HG02970 (cell line): ENCODE results near the gene FN3KRP.

ENCODE experiments used
- ATAC-seq: cut with Tn5 transposase; IDR thresholded peaks from one replicate; pipeline ENCODE4 v1.9.1; 2021; ENCODE audit warnings: mild to moderate bottlenecking, moderate library complexity, moderate number of reproducible peaks; ENCODE audit not compliant: unreplicated experiment, low FRiP score

FN3KRP gene

GRCh38 chr17:82703935-82704865 is 12.3 kb upstream of the FN3KRP start:
- ATAC-seq = no peak

DNA sequence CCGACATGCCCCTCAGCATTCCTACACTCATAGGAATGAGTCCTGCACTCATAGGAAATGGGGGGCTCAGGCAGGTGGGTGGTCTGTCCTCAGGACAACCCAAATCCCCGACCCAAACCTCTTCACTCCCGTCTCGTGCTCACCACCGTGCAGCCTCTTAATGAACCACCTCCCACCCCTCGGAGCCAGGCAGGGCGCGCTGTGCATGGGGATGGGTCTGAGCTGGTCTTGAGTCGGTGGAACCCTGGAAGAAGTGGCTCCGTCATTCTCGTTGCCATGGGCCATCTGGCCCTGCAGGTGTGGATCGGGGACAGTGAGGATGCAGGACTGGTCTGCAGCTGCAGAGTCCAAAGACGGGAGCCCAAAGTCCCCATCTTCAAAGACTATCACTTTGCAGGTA is 11.6 kb upstream of the FN3KRP start:
- ATAC-seq = no peak

DNA sequence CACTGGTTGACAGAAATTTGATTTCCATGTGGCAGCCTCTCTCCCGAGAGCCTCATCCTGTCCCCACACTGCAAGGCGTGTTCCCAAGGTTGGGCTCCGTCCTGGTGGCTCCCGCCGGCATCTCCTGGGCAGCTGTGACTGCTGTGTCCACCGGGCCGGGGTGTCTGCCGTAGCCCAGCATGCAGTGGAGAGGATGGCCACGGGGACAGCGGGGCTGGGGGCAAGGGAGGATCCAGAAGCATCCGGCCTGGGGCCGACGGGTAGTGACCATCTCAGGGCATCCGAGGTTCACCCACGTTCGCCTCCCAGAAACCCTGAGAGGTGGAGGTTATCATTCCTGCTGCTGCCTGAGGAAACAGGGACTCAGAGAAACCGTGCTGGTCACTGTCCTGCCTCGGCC is 10.8 kb upstream of the FN3KRP start:
- ATAC-seq = no peak

GRCh38 chr17:82709024-82709675 is 7.4 kb upstream of the FN3KRP start:
- ATAC-seq = no peak

- ATAC-seq = no peak
These were observed 6.6 kb upstream of the FN3KRP start for GRCh38 chr17:82709676-82710498.

GRCh38 chr17:82710499-82711232 is 5.8 kb upstream of the FN3KRP start:
- ATAC-seq = no peak

GRCh38 chr17:82713071-82713723 is 3.3 kb upstream of the FN3KRP start:
- no peak for ATAC-seq

GRCh38 chr17:82718986-82719685 is 2.6 kb downstream of the FN3KRP start:
- no peak for ATAC-seq

DNA sequence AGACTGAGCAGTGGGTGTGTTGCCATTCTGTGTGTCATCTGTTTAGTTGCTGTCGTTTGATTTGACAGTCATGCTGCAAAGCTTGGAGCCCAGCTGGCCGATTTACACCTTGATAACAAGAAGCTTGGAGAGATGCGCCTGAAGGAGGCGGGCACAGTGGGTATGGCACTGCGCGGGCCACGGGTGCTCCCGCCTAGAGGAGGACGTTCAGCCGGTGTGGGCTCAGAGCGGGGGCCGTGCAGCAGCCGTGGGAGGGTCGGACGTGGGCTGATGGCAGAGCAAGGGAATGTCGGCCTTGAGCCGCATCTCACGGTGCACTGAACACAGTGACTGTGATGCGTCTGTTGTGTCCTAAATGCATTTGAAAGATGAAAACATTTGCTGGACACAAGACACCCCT is 3.7 kb downstream of the FN3KRP start:
- ATAC-seq = no peak

DNA sequence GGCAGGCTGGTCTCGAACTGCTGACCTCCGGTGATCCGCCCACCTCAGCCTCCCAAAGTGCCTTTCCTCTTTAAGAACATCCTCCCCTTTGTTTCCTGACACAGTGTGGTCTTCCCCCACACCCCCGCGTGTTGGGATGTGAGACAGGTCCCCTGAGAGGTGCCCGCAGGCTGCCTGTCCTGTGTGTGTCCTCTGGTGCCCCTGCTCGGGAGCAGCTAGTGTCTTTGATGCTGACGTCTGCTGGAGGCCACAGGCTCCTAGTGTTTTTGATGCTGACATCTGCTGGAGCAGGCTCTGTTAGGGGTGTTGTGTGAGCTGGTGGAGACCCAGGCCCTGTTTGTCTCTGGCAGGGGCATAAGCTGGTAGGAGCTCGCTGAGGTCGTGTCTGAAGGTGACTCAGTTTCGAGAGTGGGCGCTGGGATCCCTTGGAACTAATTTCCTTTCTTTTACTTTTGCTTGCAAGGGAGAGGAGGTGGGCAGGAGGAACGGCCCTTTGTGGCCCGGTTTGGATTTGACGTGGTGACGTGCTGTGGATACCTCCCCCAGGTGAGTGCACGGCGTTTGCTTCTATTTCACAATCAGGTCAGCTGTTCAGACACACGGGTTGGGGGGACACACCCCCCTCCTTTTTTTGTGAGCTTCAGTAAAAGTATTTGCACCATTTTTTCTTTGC is 6.0 kb downstream of the FN3KRP start:
- no peak for ATAC-seq

- ATAC-seq = no peak
These were observed 6.8 kb downstream of the FN3KRP start for GRCh38 chr17:82723169-82723807.

DNA sequence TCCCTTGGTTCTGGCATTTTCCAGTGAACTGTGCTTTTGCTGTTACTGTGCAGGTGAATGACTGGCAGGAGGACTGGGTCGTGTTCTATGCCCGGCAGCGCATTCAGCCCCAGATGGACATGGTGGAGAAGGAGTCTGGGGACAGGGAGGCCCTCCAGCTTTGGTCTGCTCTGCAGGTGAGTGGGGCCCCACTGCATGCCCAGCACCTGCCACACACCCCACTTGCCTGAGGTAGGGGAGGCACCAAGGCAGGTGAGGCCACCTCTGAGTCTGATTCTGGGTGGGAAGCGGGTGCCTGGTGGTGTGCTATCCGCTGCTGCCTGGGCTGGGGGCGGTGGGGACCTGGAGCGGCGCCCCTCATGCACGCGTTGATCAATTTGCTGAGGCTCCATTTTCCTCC is 9.9 kb downstream of the FN3KRP start:
- no peak for ATAC-seq

GRCh38 chr17:82729479-82730260 is 13.2 kb downstream of the FN3KRP start:
- ATAC-seq = no peak

DNA sequence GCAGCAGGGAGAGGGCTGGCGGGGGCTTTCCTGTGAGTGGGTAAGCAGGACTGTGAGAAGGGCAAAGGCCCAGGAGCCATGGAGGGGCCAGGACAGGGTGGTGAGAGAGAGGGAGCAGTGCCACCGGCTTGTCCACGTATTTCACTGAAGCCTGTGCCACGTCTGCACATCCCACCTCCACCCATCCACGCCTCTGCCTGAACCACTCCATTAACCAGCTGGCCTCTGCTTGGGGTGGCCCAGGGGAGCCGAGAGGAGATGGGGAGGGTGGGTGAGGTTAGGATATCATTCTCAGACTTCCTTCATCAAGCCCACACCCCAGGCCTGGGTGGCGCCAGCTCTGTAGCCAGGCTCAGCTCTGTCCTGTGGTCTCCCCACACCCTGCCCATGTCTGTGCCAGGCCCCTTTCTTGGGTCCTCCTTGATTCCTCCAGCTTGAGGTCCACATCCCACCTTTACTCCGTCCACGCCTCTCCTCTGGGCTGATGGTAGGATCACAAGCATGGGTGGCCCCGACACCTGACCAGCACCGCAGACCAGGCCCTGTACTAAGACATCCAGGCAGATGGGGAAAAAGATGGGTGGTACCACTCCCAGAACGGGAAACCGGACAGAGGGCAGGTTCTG is 15.7 kb downstream of the FN3KRP start:
- no peak for ATAC-seq

GRCh38 chr17:82734987-82735866 is 18.7 kb downstream of the FN3KRP start, which contains the start of gene FN3K:
FN3K (plus strand) TSS chr17:82735615; CDS start chr17:82735637, 22 bp downstream.
- no peak for ATAC-seq
